Measurements from ENCODE around the gene CSHL1.

The CSHL1 gene

GRCh38 chr17:63911041-63911635 is at the start of gene CSHL1:
CSHL1 (minus strand) TSS chr17:63911258; CDS start chr17:63911196, 62 bp downstream.
- no peak for DNase-seq (ENCODE audit: low read depth in 2 of 2)

GRCh38 chr17:63960430-63960829 is 49.4 kb upstream of the CSHL1 start:
- no peak for DNase-seq (ENCODE audit: low read depth in 2 of 2)

GRCh38 chr17:63960006-63960405 is 48.9 kb upstream of the CSHL1 start:
- no peak for DNase-seq (ENCODE audit: low read depth in 2 of 2)

- DNase-seq (ENCODE audit: low read depth in 2 of 2), result no peak
Observed at GRCh38 chr17:63956296-63956920, 45.4 kb upstream of the CSHL1 start.

GRCh38 chr17:63955791-63956190 is 44.7 kb upstream of the CSHL1 start:
- DNase-seq (ENCODE audit: low read depth in 2 of 2), result no peak

- DNase-seq (ENCODE audit: low read depth in 2 of 2), result no peak
Observed at GRCh38 chr17:63955232-63955631, 44.2 kb upstream of the CSHL1 start.

- DNase-seq (ENCODE audit: low read depth in 2 of 2), result no peak
Observed at GRCh38 chr17:63954402-63955063, 43.5 kb upstream of the CSHL1 start.

- DNase-seq (ENCODE audit: low read depth in 2 of 2), result no peak
Observed at GRCh38 chr17:63950940-63951907, 40.2 kb upstream of the CSHL1 start.

- no peak for DNase-seq (ENCODE audit: low read depth in 2 of 2)
Observed at GRCh38 chr17:63949576-63950250, 38.7 kb upstream of the CSHL1 start.

- no peak for DNase-seq (ENCODE audit: low read depth in 2 of 2)
Observed at GRCh38 chr17:63948521-63948920, 37.5 kb upstream of the CSHL1 start.

GRCh38 chr17:63947711-63948330 is 36.8 kb upstream of the CSHL1 start:
- no peak for DNase-seq (ENCODE audit: low read depth in 2 of 2)

- DNase-seq (ENCODE audit: low read depth in 2 of 2), result no peak
Observed at GRCh38 chr17:63946440-63947363, 35.6 kb upstream of the CSHL1 start.

GRCh38 chr17:63945784-63946439 is 34.9 kb upstream of the CSHL1 start:
- no peak for DNase-seq (ENCODE audit: low read depth in 2 of 2)

GRCh38 chr17:63944736-63945499 is 33.9 kb upstream of the CSHL1 start:
- no peak for DNase-seq (ENCODE audit: low read depth in 2 of 2)

GRCh38 chr17:63943745-63944144 is 32.7 kb upstream of the CSHL1 start:
- DNase-seq (ENCODE audit: low read depth in 2 of 2), result no peak

GRCh38 chr17:63942309-63942985 is 31.4 kb upstream of the CSHL1 start:
- no peak for DNase-seq (ENCODE audit: low read depth in 2 of 2)

- DNase-seq (ENCODE audit: low read depth in 2 of 2), result no peak
Observed at GRCh38 chr17:63941751-63942150, 30.7 kb upstream of the CSHL1 start.

GRCh38 chr17:63941162-63941561 is 30.1 kb upstream of the CSHL1 start:
- DNase-seq (ENCODE audit: low read depth in 2 of 2), result no peak

Measured in stimulated activated CD8-positive, alpha-beta memory T cell treated with anti-CD3 and anti-CD28 coated beads, Interleukin-7, amount 100 ng/mL, for 1 hour (primary cell).